CD4-positive, alpha-beta T cell treated with Interleukin-12 subunit alpha and Interleukin-12 subunit beta, for 1 hour (primary cell): ENCODE measurements around the gene BHMT2.
A peak's percentile ranks its signal among the peaks of the same experiment; 100 is the strongest.

Source experiments
- DNase-seq: peaks from one replicate; pipeline ENCODE4 v3.0.0-alpha.2; 2020

BHMT2 gene

GRCh38 chr5:79069488-79070349, at the start of gene BHMT2, which contains the start of gene DMGDH:
BHMT2 (plus strand) TSS chr5:79069767; CDS start chr5:79069783, 16 bp downstream.
DMGDH (minus strand) TSS chr5:79069674; CDS start chr5:79069620, 54 bp downstream.
- DNase-seq, result no peak

- peak; percentile 32 for DNase-seq
Measured at GRCh38 chr5:79020861-79021561, 48.6 kb upstream of the BHMT2 start.

DNA sequence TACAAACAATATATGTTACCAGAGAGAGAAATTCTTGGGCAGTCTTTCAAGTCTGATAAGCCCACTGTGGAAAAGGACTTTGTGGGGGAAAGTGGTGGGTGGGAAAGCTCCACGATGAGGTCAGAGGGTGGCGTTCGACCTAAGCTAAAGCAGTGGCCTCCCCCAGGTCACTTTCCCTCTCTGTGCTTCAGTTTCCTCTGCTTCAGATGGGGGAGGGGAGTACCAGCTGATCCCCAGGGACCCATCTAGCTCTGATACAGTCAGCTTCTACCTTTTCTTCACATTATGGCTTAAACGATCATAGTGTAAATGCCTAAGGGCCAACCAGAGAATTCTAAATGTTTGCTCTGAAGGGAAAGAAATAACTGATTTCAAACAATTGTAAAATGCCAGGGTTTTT, 47.8 kb upstream of the BHMT2 start:
- DNase-seq, result no peak

GRCh38 chr5:79022771-79023170, 46.8 kb upstream of the BHMT2 start:
- no peak for DNase-seq

GRCh38 chr5:79023348-79023747, 46.2 kb upstream of the BHMT2 start:
- no peak for DNase-seq

GRCh38 chr5:79023947-79024346, 45.6 kb upstream of the BHMT2 start:
- DNase-seq, result no peak

DNA sequence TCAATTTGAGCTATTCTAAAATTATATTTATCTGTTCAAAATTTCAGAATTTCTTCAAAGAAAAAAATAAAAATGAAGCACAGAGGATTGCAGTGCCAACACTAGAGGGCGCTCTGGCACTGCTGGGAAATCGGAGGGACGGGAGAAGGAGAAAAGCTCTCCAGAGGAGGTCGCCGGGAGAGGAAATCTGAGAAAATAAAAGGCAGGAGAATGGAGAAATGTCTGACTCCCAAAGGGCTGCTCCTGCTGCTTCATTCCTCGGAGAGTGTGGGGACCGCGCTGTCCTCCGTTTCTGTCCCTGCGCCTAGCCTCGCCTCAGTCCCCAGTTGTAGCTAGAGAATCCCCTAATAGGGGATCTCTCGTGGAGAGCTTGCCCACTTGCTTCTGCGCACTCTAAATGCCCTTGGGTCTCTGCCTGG, 44.5 kb upstream of the BHMT2 start:
- DNase-seq, result peak; percentile 43

DNA sequence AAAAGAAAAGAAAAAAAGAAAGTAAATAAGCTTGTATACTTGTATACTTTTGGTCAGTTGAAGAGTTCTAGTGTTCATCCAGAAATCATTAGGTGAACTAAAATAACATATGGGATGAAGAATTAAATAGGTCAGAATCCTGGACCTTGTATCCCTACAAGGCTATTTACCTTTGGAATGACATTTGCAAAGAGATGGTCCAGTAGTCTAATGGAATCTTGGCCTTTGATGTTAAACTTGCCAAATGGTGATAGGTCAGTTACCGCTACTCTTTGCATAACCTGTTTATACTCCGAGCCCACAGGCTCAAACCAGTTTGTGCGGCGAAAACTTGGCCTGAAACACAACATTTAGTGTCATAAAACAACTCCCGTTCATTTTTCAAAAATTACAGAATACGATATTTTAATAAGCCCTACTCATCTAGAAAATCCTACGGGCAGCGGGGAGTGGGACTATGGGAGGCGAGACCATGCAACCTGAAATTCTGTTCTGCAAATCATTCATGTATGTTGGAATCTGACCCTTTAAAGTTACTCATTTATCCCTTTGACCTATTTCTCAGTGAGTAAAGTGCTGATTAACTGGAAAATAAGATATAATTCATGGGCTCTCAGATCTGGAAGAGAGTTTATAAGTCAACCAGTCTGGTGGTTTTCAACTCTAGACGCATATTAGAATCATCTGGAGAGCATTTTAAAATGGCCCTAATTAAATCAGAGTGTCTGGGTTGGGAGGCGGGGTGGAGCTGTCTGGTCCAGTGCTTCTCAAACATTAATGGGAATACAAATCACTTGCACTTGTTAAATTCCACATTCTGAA, 38.7 kb upstream of the BHMT2 start:
- DNase-seq, result no peak

DNA sequence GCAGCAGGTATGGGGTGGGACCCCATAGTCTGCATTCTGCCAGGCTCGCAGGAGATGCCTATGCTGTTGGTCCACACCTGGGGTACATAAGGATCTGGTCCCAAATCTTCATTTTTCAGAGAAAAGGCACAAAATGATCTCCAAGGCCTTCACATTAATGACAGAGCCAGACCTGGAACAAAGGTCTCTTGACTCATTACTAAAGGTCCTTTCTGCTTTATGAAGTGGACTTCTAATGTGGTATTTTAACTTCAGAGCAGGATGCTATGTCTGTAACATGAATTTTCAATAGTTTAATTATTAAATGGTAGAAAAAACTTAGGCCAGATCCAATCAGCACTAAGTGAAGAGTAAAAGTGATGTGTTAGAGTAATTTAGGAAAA, 38.1 kb upstream of the BHMT2 start:
- DNase-seq, result no peak

DNA sequence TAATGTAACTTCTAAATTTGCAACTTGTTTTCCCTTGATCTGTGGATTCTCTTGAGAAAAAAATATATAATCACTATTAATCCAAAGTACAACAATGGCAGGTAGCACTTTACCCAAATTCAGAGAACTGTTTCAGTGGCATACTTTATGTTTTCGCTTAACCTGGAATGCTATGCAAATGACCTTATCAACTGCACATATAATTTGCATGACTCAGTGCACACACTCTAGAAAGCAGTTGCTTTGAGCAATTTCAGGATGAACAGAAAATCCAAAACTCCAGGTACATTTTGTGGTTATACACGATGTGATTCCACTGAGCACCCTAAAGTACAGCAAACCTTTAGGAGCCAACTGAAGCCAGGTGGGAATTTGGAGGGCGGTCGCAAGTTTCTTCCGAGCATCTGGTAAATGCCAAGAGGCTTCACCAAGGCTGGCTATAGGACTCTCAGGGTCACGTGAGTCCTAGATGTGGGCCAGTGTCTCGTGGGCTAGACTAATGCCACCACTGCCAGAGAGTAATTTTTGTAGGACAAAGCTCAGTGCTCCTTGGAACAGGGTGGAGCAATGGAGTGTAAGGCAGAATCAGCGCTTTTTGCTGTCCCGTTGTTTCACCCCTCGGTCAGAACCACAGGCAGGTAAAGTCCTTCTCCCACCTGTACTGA, 37.4 kb upstream of the BHMT2 start:
- no peak for DNase-seq

DNA sequence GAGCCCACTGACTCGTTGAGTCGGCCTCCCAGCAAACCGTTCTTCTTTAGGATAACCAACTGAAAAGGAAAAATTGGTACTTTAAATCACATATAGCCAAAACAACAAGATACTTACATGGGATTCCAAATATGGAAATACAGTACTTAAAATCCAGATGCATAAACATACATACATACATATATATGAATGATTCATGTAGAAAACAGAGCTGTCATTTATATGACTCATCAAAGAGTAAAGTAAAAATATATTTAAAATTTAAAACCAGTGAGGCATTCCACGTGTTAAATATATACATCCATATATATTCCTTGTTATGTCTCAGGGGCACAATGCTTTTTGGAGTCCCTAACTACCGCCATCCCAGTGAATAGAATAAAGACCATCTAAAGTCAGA, 36.8 kb upstream of the BHMT2 start:
- no peak for DNase-seq

GRCh38 chr5:79035237-79035636, 34.3 kb upstream of the BHMT2 start:
- DNase-seq, result no peak

GRCh38 chr5:79036769-79037168, 32.8 kb upstream of the BHMT2 start:
- DNase-seq, result no peak

- DNase-seq, result no peak
Measured at GRCh38 chr5:79042188-79042587, 27.4 kb upstream of the BHMT2 start.

DNA sequence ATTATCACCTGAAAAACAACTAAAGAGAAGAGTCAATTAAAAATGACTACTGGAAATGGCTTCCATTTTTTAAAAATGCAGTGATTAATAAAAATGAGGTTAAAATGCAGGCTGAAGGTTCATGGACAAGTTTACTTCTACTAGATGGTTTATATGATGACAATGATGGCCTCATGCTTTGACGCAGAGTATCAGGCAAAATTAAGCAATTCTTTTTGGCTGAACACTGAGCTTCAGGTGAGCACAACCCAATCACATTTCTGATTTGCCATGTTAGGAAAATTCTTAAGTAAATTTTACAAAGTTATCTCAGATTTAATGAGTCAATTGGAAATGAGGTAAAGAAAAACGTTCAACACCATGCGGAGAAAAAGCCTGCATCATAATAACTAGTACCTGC, 22.4 kb upstream of the BHMT2 start:
- DNase-seq, result no peak

GRCh38 chr5:79048437-79048836, 21.1 kb upstream of the BHMT2 start:
- DNase-seq, result no peak

- DNase-seq, result no peak
Measured at GRCh38 chr5:79050498-79050897, 19.1 kb upstream of the BHMT2 start.

- DNase-seq, result no peak
Measured at GRCh38 chr5:79053321-79053720, 16.2 kb upstream of the BHMT2 start.

- no peak for DNase-seq
Measured at GRCh38 chr5:79055017-79055416, 14.6 kb upstream of the BHMT2 start.

DNA sequence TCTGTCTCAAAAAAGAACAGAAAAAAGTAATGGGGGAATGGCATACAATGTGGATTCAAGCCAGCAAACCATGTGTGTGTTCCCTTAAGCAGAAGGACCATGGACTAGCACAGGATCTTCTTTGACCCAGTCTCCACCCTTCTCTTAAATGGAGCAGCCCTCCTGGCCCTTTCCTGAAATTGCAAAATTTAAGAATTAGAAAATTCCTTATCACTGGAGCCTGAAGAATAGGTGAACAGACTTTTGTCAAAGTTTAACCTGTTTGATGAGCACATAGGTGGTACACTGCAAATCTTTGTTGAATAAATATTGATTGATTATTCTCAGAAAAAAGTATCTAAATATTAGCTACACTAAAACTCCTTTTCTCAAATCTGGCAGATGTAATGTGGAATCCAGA, 12.7 kb upstream of the BHMT2 start:
- DNase-seq, result no peak

GRCh38 chr5:79059674-79060073, 9.9 kb upstream of the BHMT2 start:
- DNase-seq, result no peak

DNA sequence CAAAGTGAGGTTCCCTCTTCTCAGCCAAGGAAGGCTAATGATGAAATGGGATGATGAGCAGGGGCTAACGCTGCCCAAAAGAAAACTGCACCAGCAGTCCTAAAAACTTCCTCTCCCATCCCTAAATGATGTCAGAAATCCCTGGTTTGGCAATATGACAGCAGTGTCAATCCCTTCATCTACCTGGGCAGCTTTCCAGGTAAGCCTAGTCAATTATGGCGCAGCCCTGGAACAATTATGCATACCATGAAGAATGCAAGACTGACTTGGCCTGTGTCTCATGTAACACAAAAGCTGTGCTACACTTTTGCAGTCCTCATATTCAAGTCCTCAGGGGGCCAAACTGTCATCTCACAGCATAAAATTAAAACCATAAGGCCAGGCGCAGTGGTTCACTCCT, 7.1 kb upstream of the BHMT2 start:
- DNase-seq, result no peak

DNA sequence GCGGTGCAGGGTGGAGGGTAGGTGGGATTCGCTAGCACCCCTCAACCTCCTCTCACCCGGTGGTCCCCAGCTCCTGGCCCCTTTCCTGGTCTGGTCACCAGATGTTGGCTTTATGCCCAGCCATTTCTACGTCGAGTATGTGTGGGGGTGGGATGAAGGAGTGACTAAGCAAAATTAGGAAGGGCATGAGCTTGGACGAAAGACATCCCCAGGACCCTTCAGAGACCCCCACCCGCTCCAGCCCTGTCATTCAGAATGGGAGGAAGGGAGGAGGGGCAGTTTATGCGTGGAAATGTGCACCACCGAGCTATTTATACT, 742 bp downstream of the BHMT2 start:
- no peak for DNase-seq
